ENCODE data around the gene GATB.

The GATB gene

GRCh38 chr4:151689211-151689991, 71.4 kb downstream of the GATB start:
- DNase-seq (ENCODE audit: low read depth, low spot score) = no peak
- TF ChIP-seq, protein P1, sequence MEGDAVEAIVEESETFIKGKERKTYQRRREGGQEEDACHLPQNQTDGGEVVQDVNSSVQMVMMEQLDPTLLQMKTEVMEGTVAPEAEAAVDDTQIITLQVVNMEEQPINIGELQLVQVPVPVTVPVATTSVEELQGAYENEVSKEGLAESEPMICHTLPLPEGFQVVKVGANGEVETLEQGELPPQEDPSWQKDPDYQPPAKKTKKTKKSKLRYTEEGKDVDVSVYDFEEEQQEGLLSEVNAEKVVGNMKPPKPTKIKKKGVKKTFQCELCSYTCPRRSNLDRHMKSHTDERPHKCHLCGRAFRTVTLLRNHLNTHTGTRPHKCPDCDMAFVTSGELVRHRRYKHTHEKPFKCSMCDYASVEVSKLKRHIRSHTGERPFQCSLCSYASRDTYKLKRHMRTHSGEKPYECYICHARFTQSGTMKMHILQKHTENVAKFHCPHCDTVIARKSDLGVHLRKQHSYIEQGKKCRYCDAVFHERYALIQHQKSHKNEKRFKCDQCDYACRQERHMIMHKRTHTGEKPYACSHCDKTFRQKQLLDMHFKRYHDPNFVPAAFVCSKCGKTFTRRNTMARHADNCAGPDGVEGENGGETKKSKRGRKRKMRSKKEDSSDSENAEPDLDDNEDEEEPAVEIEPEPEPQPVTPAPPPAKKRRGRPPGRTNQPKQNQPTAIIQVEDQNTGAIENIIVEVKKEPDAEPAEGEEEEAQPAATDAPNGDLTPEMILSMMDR (IDR thresholded peaks at IDR 0.05; ENCODE audit: insufficient read depth, low read length, missing control alignments) = no peak
- H3K4me3 ChIP-seq (ENCODE audit: low read depth, low read length) = no peak overlapping the region
- ChIA-PET POLR2A (no interaction called here), CTCF (no interaction called here)

DNA sequence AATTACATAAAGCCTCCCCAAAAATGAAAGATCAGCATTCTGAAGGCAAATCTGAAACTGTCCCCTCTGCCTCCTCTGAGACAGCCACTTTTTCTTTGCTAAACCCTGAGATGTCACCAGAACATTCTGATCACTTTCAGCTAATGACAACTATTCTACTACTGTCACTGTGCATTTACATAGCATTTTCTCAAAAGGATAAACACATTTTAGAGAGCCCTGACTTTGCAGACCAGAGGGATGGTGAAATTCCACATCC, 72.1 kb downstream of the GATB start:
- no peak overlapping the region for H3K4me3 ChIP-seq (ENCODE audit: low read depth, low read length)
- CTCF ChIA-PET = no interaction called here
- POLR2A ChIA-PET = no interaction called here
- TF ChIP-seq, protein P1 (IDR thresholded peaks at IDR 0.05; ENCODE audit: insufficient read depth, low read length, missing control alignments) = no peak
- DNase-seq (ENCODE audit: low read depth, low spot score) = no peak

- no peak overlapping the region for H3K4me3 ChIP-seq (ENCODE audit: low read depth, low read length)
- TF ChIP-seq, protein P1 (IDR thresholded peaks at IDR 0.05; ENCODE audit: insufficient read depth, low read length, missing control alignments) = no peak
- DNase-seq (ENCODE audit: low read depth, low spot score) = no peak
- ChIA-PET CTCF (interaction anchor here (1.4 kb wide), 1 partner anchor 720 kb away, joined by 3 read pairs; no protein-coding TSS in a partner anchor), POLR2A (no interaction called here)
Measured at GRCh38 chr4:151688003-151688784, 72.6 kb downstream of the GATB start.

DNA sequence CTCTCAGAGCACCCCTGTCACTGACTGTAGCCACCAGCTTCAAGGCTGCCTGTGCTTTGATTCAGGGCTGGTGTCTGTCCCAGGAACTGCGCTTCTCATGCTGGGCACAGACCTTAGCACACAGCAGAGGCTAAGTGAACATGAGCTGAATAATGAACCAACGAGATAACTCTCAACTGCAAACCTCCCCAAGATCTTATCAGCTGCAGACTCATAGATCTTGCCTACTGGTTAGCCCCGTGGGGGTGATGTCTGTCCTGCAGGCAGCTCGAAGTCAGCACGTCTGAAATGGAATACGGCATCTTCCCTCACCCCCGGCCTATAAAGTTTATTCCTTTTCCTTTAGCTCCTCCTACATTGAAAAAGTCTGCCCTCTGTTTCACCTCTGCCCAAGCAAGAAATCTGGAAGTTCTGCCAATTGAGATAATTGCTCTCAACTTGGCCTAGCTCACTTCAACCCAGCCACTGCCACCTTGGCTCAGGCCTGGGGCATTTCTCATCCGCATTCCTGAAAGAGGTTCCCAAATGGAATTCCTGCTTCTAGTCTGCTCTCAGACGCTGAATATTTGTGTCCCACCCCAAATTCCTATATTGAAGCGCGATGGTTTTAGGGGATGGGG, 73.7 kb downstream of the GATB start:
- CTCF ChIA-PET = interaction anchor here (0.8 to 1.4 kb wide), 3 partner anchors 15 to 721 kb away, joined by 3 to 4 read pairs (median 3); no protein-coding TSS in a partner anchor

GRCh38 chr4:151685303-151685702, 75.5 kb downstream of the GATB start:
- ChIA-PET POLR2A (no interaction called here), CTCF (no interaction called here)
- DNase-seq (ENCODE audit: low read depth, low spot score) = no peak
- TF ChIP-seq, protein P1 (IDR thresholded peaks at IDR 0.05; ENCODE audit: insufficient read depth, low read length, missing control alignments) = no peak
- no peak overlapping the region for H3K4me3 ChIP-seq (ENCODE audit: low read depth, low read length)

More for the DNA sequence above, 73.7 kb downstream of the GATB start:
- POLR2A ChIA-PET = no interaction called here
- TF ChIP-seq, protein P1 (IDR thresholded peaks at IDR 0.05; ENCODE audit: insufficient read depth, low read length, missing control alignments) = no peak
- H3K4me3 ChIP-seq (ENCODE audit: low read depth, low read length) = no peak overlapping the region
- DNase-seq (ENCODE audit: low read depth, low spot score) = no peak

DNA sequence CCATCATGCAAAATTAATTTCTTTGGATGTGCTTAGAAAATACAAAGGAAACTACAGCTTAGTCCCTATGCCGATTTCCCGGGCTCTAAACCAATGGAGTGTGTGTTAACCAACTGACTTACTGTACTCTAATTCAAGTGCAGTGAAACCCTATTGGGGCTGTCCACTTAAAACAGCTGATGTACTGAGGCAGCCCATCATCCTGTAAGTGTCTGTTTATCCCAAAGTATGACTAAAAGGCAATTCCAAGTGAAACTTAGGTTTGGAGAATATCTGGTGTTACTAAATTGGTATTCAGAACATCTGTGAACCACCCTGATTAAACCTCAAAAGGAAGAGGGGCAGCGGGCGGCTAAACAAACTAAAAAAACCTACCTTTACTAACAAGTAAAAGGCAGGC, 79.7 kb downstream of the GATB start:
- no peak for DNase-seq (ENCODE audit: low read depth, low spot score)
- POLR2A ChIA-PET = no interaction called here
- TF ChIP-seq, protein P1 (IDR thresholded peaks at IDR 0.05; ENCODE audit: insufficient read depth, low read length, missing control alignments) = no peak
- CTCF ChIA-PET = no interaction called here
- no peak overlapping the region for H3K4me3 ChIP-seq (ENCODE audit: low read depth, low read length)

All from AG04449 (cell line).